ENCODE measurements around the gene RNF169.

RNF169 gene

GRCh38 chr11:74748211-74749126 lies at the start of gene RNF169:
TSS of gene RNF169 (plus strand) at chr11:74748849. CDS start at chr11:74748881, 32 bp downstream.
- H3K4me3 ChIP-seq (ENCODE audit: low read length): peak within 1 kb of the TSS; percentile 79
- no peak for TF ChIP-seq ZNF274 (IDR thresholded peaks at IDR 0.05; ENCODE audit: low read depth, low read length)

- TF ChIP-seq ZNF274 (IDR thresholded peaks at IDR 0.05; ENCODE audit: low read depth, low read length): no peak
- H3K4me3 ChIP-seq (ENCODE audit: low read length): no peak overlapping the region
Observed at GRCh38 chr11:74699615-74700396, 48.8 kb upstream of the RNF169 start.

- H3K4me3 ChIP-seq (ENCODE audit: low read length): no peak overlapping the region
- no peak for TF ChIP-seq ZNF274 (IDR thresholded peaks at IDR 0.05; ENCODE audit: low read depth, low read length)
Observed at GRCh38 chr11:74701351-74701750, 47.3 kb upstream of the RNF169 start.

- H3K4me3 ChIP-seq (ENCODE audit: low read length): no peak overlapping the region
- no peak for TF ChIP-seq ZNF274 (IDR thresholded peaks at IDR 0.05; ENCODE audit: low read depth, low read length)
Observed at GRCh38 chr11:74702383-74703007, 46.2 kb upstream of the RNF169 start.

- H3K4me3 ChIP-seq (ENCODE audit: low read length): no peak overlapping the region
- TF ChIP-seq ZNF274 (IDR thresholded peaks at IDR 0.05; ENCODE audit: low read depth, low read length): no peak
Observed at GRCh38 chr11:74703211-74703610, 45.4 kb upstream of the RNF169 start.

GRCh38 chr11:74707182-74707581 lies 41.5 kb upstream of the RNF169 start:
- TF ChIP-seq ZNF274 (IDR thresholded peaks at IDR 0.05; ENCODE audit: low read depth, low read length): no peak

GRCh38 chr11:74707602-74708510 lies 40.8 kb upstream of the RNF169 start:
- no peak overlapping the region for H3K4me3 ChIP-seq (ENCODE audit: low read length)
- no peak for TF ChIP-seq ZNF274 (IDR thresholded peaks at IDR 0.05; ENCODE audit: low read depth, low read length)

More at GRCh38 chr11:74707182-74707581, 41.5 kb upstream of the RNF169 start:
- H3K4me3 ChIP-seq (ENCODE audit: low read length): no peak overlapping the region

GRCh38 chr11:74709175-74709574 lies 39.5 kb upstream of the RNF169 start:
- TF ChIP-seq ZNF274 (IDR thresholded peaks at IDR 0.05; ENCODE audit: low read depth, low read length): no peak
- no peak overlapping the region for H3K4me3 ChIP-seq (ENCODE audit: low read length)

GRCh38 chr11:74710281-74710938 lies 38.2 kb upstream of the RNF169 start:
- TF ChIP-seq ZNF274 (IDR thresholded peaks at IDR 0.05; ENCODE audit: low read depth, low read length): no peak
- no peak overlapping the region for H3K4me3 ChIP-seq (ENCODE audit: low read length)

- H3K4me3 ChIP-seq (ENCODE audit: low read length): no peak overlapping the region
- no peak for TF ChIP-seq ZNF274 (IDR thresholded peaks at IDR 0.05; ENCODE audit: low read depth, low read length)
Observed at GRCh38 chr11:74713686-74714085, 35.0 kb upstream of the RNF169 start.

- no peak overlapping the region for H3K4me3 ChIP-seq (ENCODE audit: low read length)
- TF ChIP-seq ZNF274 (IDR thresholded peaks at IDR 0.05; ENCODE audit: low read depth, low read length): no peak
Observed at GRCh38 chr11:74714904-74715303, 33.7 kb upstream of the RNF169 start.

GRCh38 chr11:74717221-74717969 lies 31.3 kb upstream of the RNF169 start:
- no peak overlapping the region for H3K4me3 ChIP-seq (ENCODE audit: low read length)

More at GRCh38 chr11:74717221-74717969, 31.3 kb upstream of the RNF169 start:
- no peak for TF ChIP-seq ZNF274 (IDR thresholded peaks at IDR 0.05; ENCODE audit: low read depth, low read length)

Measured in GM08714 (cell line).